Measurements from ENCODE around the gene NSUN7. TPM values are rescaled to one million over a fixed set of nuclear protein-coding genes. Genes with fewer than 3 reads are reported as not detected.

The NSUN7 gene
- total RNA-seq, 1 donor from 2014 or later: 5.7 TPM

DNA sequence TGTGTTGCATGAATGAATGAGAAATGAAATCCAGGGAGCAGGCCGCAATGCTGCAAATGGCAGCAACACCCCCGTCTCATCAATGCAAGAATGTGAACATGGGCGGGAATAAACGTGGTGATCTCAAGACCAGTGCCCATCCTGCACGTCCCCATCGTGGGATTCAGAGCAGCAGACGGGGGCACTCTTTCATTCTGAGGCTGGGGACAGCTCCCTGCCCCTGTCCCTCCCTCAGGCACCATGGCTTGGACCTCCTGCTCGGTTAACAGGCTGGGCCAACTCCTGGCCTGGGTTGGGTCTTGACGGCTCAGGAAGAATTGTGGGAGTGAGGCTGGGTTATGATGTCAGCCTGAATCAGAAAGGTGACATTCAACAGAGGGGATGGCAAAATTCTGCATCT lies 78.9 kb downstream of the NSUN7 start:
- intact Hi-C loops (cut with DNase I): no loop called here
- TF ChIP-seq, protein P1, sequence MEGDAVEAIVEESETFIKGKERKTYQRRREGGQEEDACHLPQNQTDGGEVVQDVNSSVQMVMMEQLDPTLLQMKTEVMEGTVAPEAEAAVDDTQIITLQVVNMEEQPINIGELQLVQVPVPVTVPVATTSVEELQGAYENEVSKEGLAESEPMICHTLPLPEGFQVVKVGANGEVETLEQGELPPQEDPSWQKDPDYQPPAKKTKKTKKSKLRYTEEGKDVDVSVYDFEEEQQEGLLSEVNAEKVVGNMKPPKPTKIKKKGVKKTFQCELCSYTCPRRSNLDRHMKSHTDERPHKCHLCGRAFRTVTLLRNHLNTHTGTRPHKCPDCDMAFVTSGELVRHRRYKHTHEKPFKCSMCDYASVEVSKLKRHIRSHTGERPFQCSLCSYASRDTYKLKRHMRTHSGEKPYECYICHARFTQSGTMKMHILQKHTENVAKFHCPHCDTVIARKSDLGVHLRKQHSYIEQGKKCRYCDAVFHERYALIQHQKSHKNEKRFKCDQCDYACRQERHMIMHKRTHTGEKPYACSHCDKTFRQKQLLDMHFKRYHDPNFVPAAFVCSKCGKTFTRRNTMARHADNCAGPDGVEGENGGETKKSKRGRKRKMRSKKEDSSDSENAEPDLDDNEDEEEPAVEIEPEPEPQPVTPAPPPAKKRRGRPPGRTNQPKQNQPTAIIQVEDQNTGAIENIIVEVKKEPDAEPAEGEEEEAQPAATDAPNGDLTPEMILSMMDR (IDR thresholded peaks at IDR 0.05): no peak
- peaks cover 35% of the 10 kb centered on the region for H3K36me3 ChIP-seq
- ATAC-seq (no peak), DNase-seq (no peak)
- H3K9me3 ChIP-seq: no peaks in the 10 kb centered on the region
- H3K4me3 ChIP-seq: no peak overlapping the region
- no peaks in the 10 kb centered on the region for H3K4me1 ChIP-seq
- no peak overlapping the region for H3K27ac ChIP-seq
- no peaks in the 10 kb centered on the region for H3K27me3 ChIP-seq

DNA sequence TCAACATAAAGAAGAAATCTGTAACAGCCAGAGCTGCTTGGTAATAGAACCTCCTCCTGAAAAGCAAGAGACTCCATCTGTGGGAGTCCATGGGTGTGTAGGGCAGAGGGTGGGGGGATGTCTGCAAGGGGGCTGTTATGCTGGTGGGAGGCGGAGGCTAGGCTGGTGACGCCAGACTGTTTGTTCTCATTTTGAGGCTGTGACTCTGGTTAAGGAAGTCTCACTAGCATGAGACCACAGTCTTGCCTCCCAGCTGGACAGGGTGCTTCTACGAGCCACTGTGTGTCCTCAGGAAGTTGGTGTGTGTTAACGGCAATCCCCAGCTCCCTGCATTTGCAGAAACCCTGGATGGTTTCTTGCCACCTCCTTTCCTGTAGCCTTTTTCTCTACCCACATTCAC lies 79.8 kb downstream of the NSUN7 start:
- H3K27ac ChIP-seq: no peak overlapping the region
- H3K4me3 ChIP-seq: no peak overlapping the region
- peaks cover 38% of the 10 kb centered on the region for H3K36me3 ChIP-seq
- H3K9me3 ChIP-seq: no peaks in the 10 kb centered on the region
- intact Hi-C loops (cut with DNase I): no loop called here
- no peak for DNase-seq
- no peaks in the 10 kb centered on the region for H3K27me3 ChIP-seq
- H3K4me1 ChIP-seq: no peaks in the 10 kb centered on the region
- TF ChIP-seq, protein P1 (IDR thresholded peaks at IDR 0.05): no peak
- ATAC-seq: peak; percentile 76

DNA sequence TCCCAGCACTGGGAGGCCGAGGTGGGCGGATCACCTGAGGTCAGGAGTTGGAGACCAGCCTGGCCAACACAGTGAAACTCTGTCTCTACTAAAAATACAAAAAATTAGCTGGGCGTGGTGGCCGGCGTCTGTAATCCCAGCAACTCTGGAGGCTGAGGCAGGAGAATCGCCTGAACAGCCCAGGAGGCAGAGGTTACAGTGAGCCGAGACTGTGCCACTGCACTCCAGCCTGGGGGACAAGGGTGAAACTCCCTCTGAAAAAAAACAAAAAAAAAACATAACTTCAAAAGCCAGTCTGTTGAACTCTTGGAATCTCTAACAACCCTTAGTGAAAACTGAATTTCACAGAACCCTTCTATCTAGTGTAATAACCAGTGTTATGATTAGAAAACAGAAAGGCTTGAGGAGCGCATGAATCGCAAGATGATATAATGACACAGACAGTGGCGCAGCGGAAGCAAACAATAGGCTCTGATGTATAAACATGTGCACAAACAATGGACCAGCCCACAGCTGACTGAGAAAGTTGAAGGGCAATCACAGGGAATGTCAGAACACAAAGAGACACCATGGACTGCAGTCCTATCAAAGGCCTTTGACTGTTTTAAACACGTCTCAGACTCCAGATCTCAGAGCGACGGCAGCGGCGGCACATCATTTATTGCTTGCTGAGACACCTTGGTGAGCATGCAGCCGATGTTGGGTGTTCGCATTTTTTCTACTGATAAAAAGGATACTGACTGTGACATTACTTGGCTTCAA lies 81.6 kb downstream of the NSUN7 start:
- no peak overlapping the region for H3K27ac ChIP-seq
- H3K27me3 ChIP-seq: no peaks in the 10 kb centered on the region
- H3K4me3 ChIP-seq: no peak overlapping the region
- ATAC-seq (no peak), DNase-seq (no peak)
- H3K36me3 ChIP-seq: peaks cover 25% of the 10 kb centered on the region
- no peaks in the 10 kb centered on the region for H3K4me1 ChIP-seq
- intact Hi-C loops (cut with DNase I): no loop called here
- no peaks in the 10 kb centered on the region for H3K9me3 ChIP-seq
- TF ChIP-seq, protein P1 (IDR thresholded peaks at IDR 0.05): no peak

DNA sequence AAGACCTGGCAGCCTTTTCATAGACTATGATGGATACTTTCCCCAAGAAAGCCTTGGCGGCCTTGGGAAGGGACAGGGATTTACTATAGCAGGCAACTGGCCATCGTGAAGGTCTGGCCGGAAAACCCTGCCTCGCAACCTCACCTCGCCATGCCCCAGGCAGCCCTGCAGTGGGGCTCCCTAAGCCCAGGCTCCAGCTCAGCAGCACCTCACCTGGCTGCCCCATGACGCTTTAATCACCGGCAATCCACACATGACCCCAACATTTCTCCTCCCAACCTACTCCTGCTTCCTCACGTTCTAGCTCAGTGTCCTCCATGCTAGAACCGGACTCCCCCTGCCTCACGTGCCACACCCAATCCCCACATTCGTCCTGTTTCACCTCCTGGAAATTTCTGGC lies 82.4 kb downstream of the NSUN7 start:
- H3K27me3 ChIP-seq: no peaks in the 10 kb centered on the region
- intact Hi-C loops (cut with DNase I): no loop called here
- H3K4me1 ChIP-seq: no peaks in the 10 kb centered on the region
- no peak overlapping the region for H3K4me3 ChIP-seq
- H3K36me3 ChIP-seq: peaks cover 19% of the 10 kb centered on the region
- TF ChIP-seq, protein P1 (IDR thresholded peaks at IDR 0.05): no peak
- ATAC-seq (no peak), DNase-seq (no peak)
- no peak overlapping the region for H3K27ac ChIP-seq
- H3K9me3 ChIP-seq: no peaks in the 10 kb centered on the region

DNA sequence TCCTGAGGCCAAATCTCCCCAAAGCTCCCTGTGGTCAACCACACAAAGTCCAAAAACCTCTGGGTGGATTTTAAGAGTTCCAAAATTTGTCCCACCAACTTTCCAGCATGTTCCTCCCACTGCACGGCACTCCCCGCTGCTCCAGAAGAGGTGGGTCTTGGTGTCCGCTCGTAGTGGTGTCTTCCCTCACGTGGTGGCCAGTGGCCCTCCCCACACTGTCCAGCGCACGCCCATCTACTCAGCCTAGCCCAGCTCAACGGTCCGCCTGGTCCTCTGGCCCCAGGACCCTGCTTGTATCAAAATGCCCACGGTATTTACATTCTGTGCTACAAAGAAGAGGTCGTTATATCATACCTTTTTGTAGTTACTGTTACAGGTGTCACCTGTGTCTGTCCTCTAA lies 83.5 kb downstream of the NSUN7 start:
- TF ChIP-seq, protein P1 (IDR thresholded peaks at IDR 0.05): no peak
- ATAC-seq: no peak
- no peak overlapping the region for H3K4me3 ChIP-seq

More for the DNA sequence above, 83.5 kb downstream of the NSUN7 start:
- Histone ChIP-seq H3K27me3 (no peaks in the 10 kb centered on the region), H3K36me3 (peaks cover 8% of the 10 kb centered on the region), H3K4me1 (no peaks in the 10 kb centered on the region), H3K27ac (no peak overlapping the region), H3K9me3 (no peaks in the 10 kb centered on the region)
- intact Hi-C loops (cut with DNase I): no loop called here
- DNase-seq: no peak
